HCT116 (cell line): ENCODE measurements around the gene HDX. TPM values are rescaled to one million over a fixed set of nuclear protein-coding genes. Genes with fewer than 3 reads are reported as not detected.

Experiments
- ATAC-seq: fragments of 200-7000 bp; cut with Tn5 transposase; 2 replicates; pipeline ENCODE4 v1.9.1; 2020; ENCODE audit warnings: mild to moderate bottlenecking, moderate library complexity
- BruUV-seq: library from RNA; stranded (reverse); fragments of 400-500 nt; replicated peaks from 2 replicates; lab custom pipeline; 2021; lab: Mats Ljungman, UMichigan
- CTCF ChIA-PET: fragments of 300-600 bp; sonication (Branson Sonifier 250); formaldehyde crosslinking; loops from one replicate; lab custom pipeline; 2021; ENCODE audit warnings: antibody characterized with exemption; lab: Charles Lee
- POLR2A ChIA-PET: fragments of 300-600, 350-600 bp; sonication (Branson Sonifier 250); formaldehyde crosslinking; loops from one replicate; lab custom pipeline; 2021; ENCODE audit warnings: antibody characterized with exemption; lab: Charles Lee
- RAD21 ChIA-PET, 2 experiments: fragments of 300-600 bp; sonication (Branson Sonifier 250); formaldehyde crosslinking; loops; one replicate each; lab custom pipeline; 2023; ENCODE audit warnings: low total read pairs in 2 of 2; ENCODE audit not compliant: uncharacterized antibody in 2 of 2, unreplicated experiment in 2 of 2, low non-redundant PET in 1 of 2; lab: Charles Lee
- DNase-seq: peaks from one replicate; pipeline ENCODE4 v3.0.0-alpha.2; 2010; ENCODE audit warnings: low read depth, low spot score
- H2AFZ ChIP-seq: fragments of 200-600 bp; shearing (Covaris generic), sonication (generic); 2 replicates; pipeline ENCODE4 v1.6.1; 2017; ENCODE audit warnings: low read depth, mixed run types, mixed read lengths, antibody characterized with exemption, low read length; ENCODE audit not compliant: poor library complexity, severe bottlenecking
- H3K27ac ChIP-seq: 2 replicates; pipeline ENCODE4 v1.5.1; 2012; ENCODE audit warnings: low read depth, low read length
- H3K27me3 ChIP-seq: fragments of 200-600 bp; sonication (generic); 2 replicates; pipeline ENCODE4 v1.6.1; 2016; ENCODE audit warnings: mixed run types, low read length, mixed read lengths; ENCODE audit not compliant: insufficient read depth
- H3K36me3 ChIP-seq, 2 experiments: fragments of 200-500 bp in 1 of 2; fragments of 200-600 bp in 1 of 2; sonication (Bioruptor generic) in 1 of 2; sonication (generic) in 1 of 2; 2 replicates each; pipeline versions ENCODE4 v1.5.1 to v1.6.1; 2014 to 2016; ENCODE audit warnings: low read length in 2 of 2, inconsistent platforms in 1 of 2, mixed read lengths in 1 of 2, mixed run types in 1 of 2; ENCODE audit not compliant: insufficient read depth in 2 of 2, control insufficient read depth in 1 of 2
- H3K4me1 ChIP-seq, 2 experiments: fragments of 200-600 bp in 1 of 2; sonication (generic) in 1 of 2; 2 replicates each; pipeline versions ENCODE4 v1.5.1 to v1.6.1; 2012 to 2017; ENCODE audit warnings: low read length in 2 of 2, inconsistent platforms in 1 of 2, mild to moderate bottlenecking in 1 of 2, mixed read lengths in 1 of 2, mixed run types in 1 of 2, moderate library complexity in 1 of 2; ENCODE audit not compliant: insufficient read depth in 2 of 2, control insufficient read depth in 1 of 2
- H3K4me2 ChIP-seq: fragments of 200-600 bp; sonication (generic); 2 replicates; pipeline ENCODE4 v1.6.1; 2017; ENCODE audit warnings: mixed run types, low read length, mixed read lengths
- H3K4me3 ChIP-seq, 2 experiments: fragments of 200-600 bp in 1 of 2; sonication (generic) in 1 of 2; replicated peaks in 1 of 2; 2 replicates each; pipeline ENCODE4 v1.5.1; 2011 to 2016; ENCODE audit warnings: low read length in 2 of 2, control low read depth in 1 of 2, low read depth in 1 of 2, mild to moderate bottlenecking in 1 of 2, mixed read lengths in 1 of 2, mixed run types in 1 of 2
- H3K79me2 ChIP-seq: fragments of 200-600 bp; sonication (generic); 2 replicates; pipeline ENCODE4 v1.6.1; 2017; ENCODE audit warnings: mild to moderate bottlenecking, mixed run types, low read length, moderate library complexity, mixed read lengths; ENCODE audit not compliant: insufficient read depth
- H3K9ac ChIP-seq: fragments of 200-600 bp; sonication (generic); 2 replicates; pipeline ENCODE4 v1.6.1; 2016; ENCODE audit warnings: low read length, mixed read lengths
- H3K9me2 ChIP-seq: fragments of 200-600 bp; sonication (generic), shearing (Covaris generic); 2 replicates; pipeline ENCODE4 v1.6.1; 2017; ENCODE audit warnings: mixed run types, mild to moderate bottlenecking, moderate library complexity; ENCODE audit not compliant: insufficient read depth
- H3K9me3 ChIP-seq, 2 experiments: fragments of 200-500 bp in 1 of 2; fragments of 200-600 bp in 1 of 2; sonication (Bioruptor generic) in 1 of 2; sonication (generic) in 1 of 2; 2 replicates each; pipeline ENCODE4 v1.6.1; 2014 to 2017; ENCODE audit warnings: low read length in 2 of 2, mixed read lengths in 2 of 2, inconsistent platforms in 1 of 2, low read depth in 1 of 2, mild to moderate bottlenecking in 1 of 2, mixed run types in 1 of 2, moderate library complexity in 1 of 2; ENCODE audit not compliant: control insufficient read depth in 1 of 2, insufficient read depth in 1 of 2
- H4K20me1 ChIP-seq: fragments of 200-600 bp; sonication (generic), shearing (Covaris generic); 2 replicates; pipeline ENCODE4 v1.6.1; 2017; ENCODE audit warnings: mixed run types, mild to moderate bottlenecking, moderate library complexity; ENCODE audit not compliant: insufficient read depth
- CBX3 ChIP-seq: IDR thresholded peaks from 2 replicates; pipeline ENCODE4 v1.6.1; 2012; ENCODE audit warnings: low read depth
- CEBPB ChIP-seq: IDR thresholded peaks from 2 replicates; pipeline ENCODE4 v1.6.1; 2012; ENCODE audit warnings: low read depth
- CTCF ChIP-seq, 3 experiments: fragments of 200-600 bp in 1 of 3; sonication (generic) in 1 of 3; IDR thresholded peaks in 2 of 3; conservative IDR thresholded peaks in 1 of 3; 2 replicates each; pipeline ENCODE4 v1.5.1; 2012 to 2017; ENCODE audit warnings: low read depth in 2 of 3, low read length in 2 of 3, antibody characterized with exemption in 1 of 3, borderline replicate concordance in 1 of 3, control low read depth in 1 of 3, mild to moderate bottlenecking in 1 of 3, mixed read lengths in 1 of 3, mixed run types in 1 of 3, moderate library complexity in 1 of 3; ENCODE audit not compliant: insufficient read depth in 1 of 3
- EZH2phosphoT487 ChIP-seq: fragments of 200-600 bp; IDR thresholded peaks from 2 replicates; pipeline ENCODE4 v1.6.1; 2018; ENCODE audit warnings: antibody characterized with exemption, borderline replicate concordance
- JUND ChIP-seq: IDR thresholded peaks from 2 replicates; pipeline ENCODE4 v1.6.1; 2012
- POLR2A ChIP-seq: IDR thresholded peaks from 2 replicates; pipeline ENCODE4 v1.7.0; 2011; ENCODE audit warnings: borderline replicate concordance; ENCODE audit not compliant: insufficient read depth, insufficient read length; ENCODE audit errors: extremely low read depth
- RAD21 ChIP-seq: IDR thresholded peaks from 2 replicates; pipeline ENCODE4 v1.6.1; 2012; ENCODE audit warnings: low read depth, mild to moderate bottlenecking
- REST ChIP-seq: IDR thresholded peaks from 2 replicates; pipeline ENCODE4 v1.6.1; 2012; ENCODE audit warnings: low read depth
- YY1 ChIP-seq: IDR thresholded peaks from 2 replicates; pipeline ENCODE4 v1.6.1; 2011; ENCODE audit warnings: low read length, low read depth, moderate library complexity, mild to moderate bottlenecking; ENCODE audit not compliant: insufficient replicate concordance; ENCODE audit errors: extremely low read depth
- ZBTB33 ChIP-seq: IDR thresholded peaks from 2 replicates; pipeline ENCODE4 v1.6.1; 2011; ENCODE audit warnings: mild to moderate bottlenecking, low read length, moderate library complexity; ENCODE audit not compliant: insufficient replicate concordance; ENCODE audit errors: extremely low read depth
- ZNF274 ChIP-seq: fragments of 200-500 bp; sonication (Bioruptor generic); IDR thresholded peaks from 2 replicates; pipeline ENCODE4 v1.6.1; 2014; ENCODE audit warnings: mild to moderate bottlenecking, low read depth, low read length, inconsistent platforms
- intact Hi-C: fragments of 100-400 bp; cut with micrococcal nuclease; formaldehyde crosslinking; loops from 2 replicates; pipeline ENCODE4 v1.10.0; 2022
- total RNA-seq: library from RNA; stranded (reverse); gene quantifications from one replicate; pipeline ENCODE4 v1.2.1, GENCODE V29; 2021; ENCODE audit not compliant: unreplicated experiment
- TF ChIP-seq, protein P1 (sequence below): IDR thresholded peaks from 2 replicates; pipeline ENCODE4 v1.6.1; 2012

The HDX gene
- total RNA-seq, 1 experiment from 2014 or later: not detected

DNA sequence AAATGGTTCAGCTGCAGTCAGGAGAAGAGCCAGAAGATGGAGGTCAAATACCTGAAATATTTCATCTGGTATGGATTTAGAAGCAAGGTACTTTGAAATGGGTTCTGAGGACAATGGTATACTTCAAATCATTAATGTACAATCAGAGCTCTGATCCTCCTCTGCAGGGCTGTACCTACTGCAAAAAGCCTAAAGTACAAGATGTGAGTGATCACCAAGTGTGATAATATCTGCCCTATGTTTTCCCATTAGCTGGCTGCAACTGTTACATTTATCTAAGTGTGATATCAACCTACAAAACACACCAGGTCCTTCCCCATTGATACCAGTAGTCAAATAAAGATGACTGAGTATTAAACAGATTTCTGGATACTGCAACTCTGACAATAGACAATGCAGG lies 25.1 kb downstream of the HDX start:
- POLR2A ChIA-PET: no interaction called here
- no peak for ATAC-seq
- TF ChIP-seq JUND: no peak
- TF ChIP-seq, all 23 proteins: peak for 0
- Histone ChIP-seq H4K20me1 (no peaks in the 10 kb centered on the region), H3K9me2 (no peaks in the 10 kb centered on the region), H3K79me2 (no peaks in the 10 kb centered on the region), H3K36me3 (no peaks in the 10 kb centered on the region), H3K4me2 (no peak overlapping the region), H3K9ac (no peak overlapping the region), H2AFZ (no peak overlapping the region), H3K27me3 (no peaks in the 10 kb centered on the region), H3K9me3 (no peaks in the 10 kb centered on the region), H3K27ac (no peak overlapping the region), H3K4me3 (no peak overlapping the region), H3K4me1 (no peaks in the 10 kb centered on the region)
- ChIA-PET CTCF (no interaction called here), RAD21 (no interaction called here)
- no TSS peak for BruUV-seq
- intact Hi-C loops: no loop called here
- no peak for DNase-seq

- H3K27me3 ChIP-seq: no peaks in the 10 kb centered on the region
- intact Hi-C loops: no loop called here
- no peaks in the 10 kb centered on the region for H3K36me3 ChIP-seq
- POLR2A ChIA-PET: no interaction called here
- no peaks in the 10 kb centered on the region for H3K4me1 ChIP-seq
- no peak for DNase-seq
- no peak overlapping the region for H3K4me2 ChIP-seq
- H3K9me3 ChIP-seq: no peaks in the 10 kb centered on the region
- H4K20me1 ChIP-seq: no peaks in the 10 kb centered on the region
- no peak overlapping the region for H3K27ac ChIP-seq
- RAD21 ChIA-PET: no interaction called here
- H3K4me3 ChIP-seq: no peak overlapping the region
- no peak overlapping the region for H3K9ac ChIP-seq
- H2AFZ ChIP-seq: no peak overlapping the region
- no peaks in the 10 kb centered on the region for H3K79me2 ChIP-seq
- H3K9me2 ChIP-seq: no peaks in the 10 kb centered on the region
- CTCF ChIA-PET: no interaction called here
- BruUV-seq: no TSS peak
- ATAC-seq: no peak
- TF ChIP-seq CBX3 (no peak), JUND (no peak), ZNF274 (no peak), CEBPB (no peak), CTCF (IDR thresholded peaks at IDR 0.05 in 2 of 3, conservative IDR thresholded peaks at IDR 0.05 in 1 of 3; ENCODE audit: borderline replicate concordance in 1 of 3, insufficient read depth in 1 of 3, low read depth in 2 of 3, low read length in 2 of 3) (no peak), YY1 (no peak), RAD21 (no peak), POLR2A (no peak), REST (no peak), ZBTB33 (no peak), EZH2phosphoT487 (no peak)
- TF ChIP-seq, protein P1, sequence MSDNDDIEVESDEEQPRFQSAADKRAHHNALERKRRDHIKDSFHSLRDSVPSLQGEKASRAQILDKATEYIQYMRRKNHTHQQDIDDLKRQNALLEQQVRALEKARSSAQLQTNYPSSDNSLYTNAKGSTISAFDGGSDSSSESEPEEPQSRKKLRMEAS: no peak
These were observed 26.7 kb downstream of the HDX start for GRCh38 chrX:84475596-84475995.
